IPS-15b (cell line): ENCODE results near the gene MAP3K9.
"Not testable (repeated sequence)": the region's sequence is repeated elsewhere in the genome, so short reads cannot be mapped to it uniquely, and the experiment has no call there.

Source experiments
- H3K27me3 ChIP-seq: one replicate; pipeline ENCODE4 v1.6.1; 2013; ENCODE audit warnings: low read length; ENCODE audit not compliant: control insufficient read depth, insufficient read depth
- H3K36me3 ChIP-seq: one replicate; pipeline ENCODE4 v1.6.1; 2013; ENCODE audit warnings: low read length; ENCODE audit not compliant: control insufficient read depth, insufficient read depth
- H3K4me1 ChIP-seq: one replicate; pipeline ENCODE4 v1.6.1; 2013; ENCODE audit warnings: mild to moderate bottlenecking, low read length; ENCODE audit not compliant: control insufficient read depth, insufficient read depth
- H3K4me3 ChIP-seq: one replicate; pipeline ENCODE4 v1.5.1; 2013; ENCODE audit warnings: low read depth, low read length
- H3K9ac ChIP-seq: one replicate; pipeline ENCODE4 v1.6.1; 2013; ENCODE audit warnings: low read depth, mild to moderate bottlenecking, low read length
- H3K9me3 ChIP-seq: one replicate; pipeline ENCODE4 v1.6.1; 2013; ENCODE audit warnings: mild to moderate bottlenecking, low read length; ENCODE audit not compliant: control insufficient read depth, insufficient read depth

Gene MAP3K9

GRCh38 chr14:70716483-70716882 lies 92.8 kb downstream of the MAP3K9 start:
- no peaks in the 10 kb centered on the region for H3K36me3 ChIP-seq
- H3K9ac ChIP-seq, result no peak overlapping the region
- H3K4me3 ChIP-seq, result no peak overlapping the region
- no peaks in the 10 kb centered on the region for H3K9me3 ChIP-seq
- H3K4me1 ChIP-seq, result peaks cover 9% of the 10 kb centered on the region
- H3K27me3 ChIP-seq, result no peaks in the 10 kb centered on the region

GRCh38 chr14:70714055-70714550 lies 95.2 kb downstream of the MAP3K9 start:
- no peaks in the 10 kb centered on the region for H3K27me3 ChIP-seq
- no peak overlapping the region for H3K4me3 ChIP-seq
- H3K9ac ChIP-seq, result no peak overlapping the region
- no peaks in the 10 kb centered on the region for H3K36me3 ChIP-seq
- H3K4me1 ChIP-seq, result peaks cover 14% of the 10 kb centered on the region
- H3K9me3 ChIP-seq, result no peaks in the 10 kb centered on the region

GRCh38 chr14:70713511-70713916 lies 95.8 kb downstream of the MAP3K9 start:
- Histone ChIP-seq H3K4me3 (no peak overlapping the region), H3K36me3 (no peaks in the 10 kb centered on the region), H3K4me1 (peaks cover 17% of the 10 kb centered on the region), H3K9ac (no peak overlapping the region), H3K27me3 (no peaks in the 10 kb centered on the region), H3K9me3 (no peaks in the 10 kb centered on the region)

GRCh38 chr14:70713096-70713495 lies 96.2 kb downstream of the MAP3K9 start:
- H3K4me1 ChIP-seq, result peaks cover 21% of the 10 kb centered on the region
- no peak overlapping the region for H3K4me3 ChIP-seq
- H3K9ac ChIP-seq, result no peak overlapping the region
- H3K27me3 ChIP-seq, result no peaks in the 10 kb centered on the region
- H3K36me3 ChIP-seq, result no peaks in the 10 kb centered on the region
- H3K9me3 ChIP-seq, result no peaks in the 10 kb centered on the region

- no peaks in the 10 kb centered on the region for H3K36me3 ChIP-seq
- no peak overlapping the region for H3K9ac ChIP-seq
- no peaks in the 10 kb centered on the region for H3K27me3 ChIP-seq
- peaks cover 30% of the 10 kb centered on the region for H3K4me1 ChIP-seq
- H3K9me3 ChIP-seq, result no peaks in the 10 kb centered on the region
- no peak overlapping the region for H3K4me3 ChIP-seq
These were observed 97.9 kb downstream of the MAP3K9 start for GRCh38 chr14:70711451-70711850.

GRCh38 chr14:70709726-70710382 lies 99.5 kb downstream of the MAP3K9 start:
- H3K36me3 ChIP-seq, result no peaks in the 10 kb centered on the region
- peaks cover 37% of the 10 kb centered on the region for H3K4me1 ChIP-seq
- no peaks in the 10 kb centered on the region for H3K9me3 ChIP-seq
- H3K9ac ChIP-seq, result no peak overlapping the region
- H3K4me3 ChIP-seq, result no peak overlapping the region
- no peaks in the 10 kb centered on the region for H3K27me3 ChIP-seq

- Histone ChIP-seq H3K4me1 (peaks cover 37% of the 10 kb centered on the region), H3K4me3 (no peak overlapping the region), H3K9me3 (no peaks in the 10 kb centered on the region), H3K9ac (peak overlapping the region; percentile 30), H3K27me3 (no peaks in the 10 kb centered on the region), H3K36me3 (no peaks in the 10 kb centered on the region)
These were observed 100.4 kb downstream of the MAP3K9 start for GRCh38 chr14:70708717-70709570.

GRCh38 chr14:70707138-70708038 lies 101.9 kb downstream of the MAP3K9 start:
- Histone ChIP-seq H3K4me1 (peaks cover 28% of the 10 kb centered on the region), H3K9ac (no peak overlapping the region), H3K36me3 (no peaks in the 10 kb centered on the region), H3K9me3 (no peaks in the 10 kb centered on the region), H3K27me3 (no peaks in the 10 kb centered on the region), H3K4me3 (no peak overlapping the region)

- Histone ChIP-seq H3K27me3 (no peaks in the 10 kb centered on the region), H3K4me3 (no peak overlapping the region), H3K9me3 (no peaks in the 10 kb centered on the region), H3K9ac (no peak overlapping the region), H3K4me1 (peaks cover 28% of the 10 kb centered on the region), H3K36me3 (no peaks in the 10 kb centered on the region)
These were observed 103.1 kb downstream of the MAP3K9 start for GRCh38 chr14:70706177-70706576.

- Histone ChIP-seq H3K4me1 (peaks cover 28% of the 10 kb centered on the region), H3K27me3 (no peaks in the 10 kb centered on the region), H3K36me3 (no peaks in the 10 kb centered on the region), H3K4me3 (no peak overlapping the region), H3K9me3 (no peaks in the 10 kb centered on the region), H3K9ac (no peak overlapping the region)
These were observed 104.4 kb downstream of the MAP3K9 start for GRCh38 chr14:70704960-70705359.

- H3K4me3 ChIP-seq, H3K36me3 ChIP-seq, H3K9ac ChIP-seq, H3K27me3 ChIP-seq, H3K9me3 ChIP-seq: not testable (repeated sequence)
- H3K4me1 ChIP-seq, result peaks cover 20% of the 10 kb centered on the region
These were observed 105.6 kb downstream of the MAP3K9 start for GRCh38 chr14:70703621-70704168.
